ENCODE data around the gene DAW1. TPM values are rescaled to one million over a fixed set of nuclear protein-coding genes. Genes with fewer than 3 reads are reported as not detected.

Gene DAW1
- total and polyA plus RNA-seq, 8 donors: 0.25 TPM; not detected in 7

GRCh38 chr2:227886149-227886548 is 14.7 kb downstream of the DAW1 start:
- H3K9me3 ChIP-seq: no peaks in the 10 kb centered on the region
- WGBS, 5 donors: 55 to 74% (median 62%) methylated on average over 4 of the region's 4 CpGs
- H3K4me3 ChIP-seq: no peak overlapping the region
- no peaks in the 10 kb centered on the region for H3K27me3 ChIP-seq
- no peaks in the 10 kb centered on the region for H3K4me1 ChIP-seq
- TF ChIP-seq POLR2AphosphoS5 (IDR thresholded peaks at IDR 0.05) (no peak), EP300 (IDR thresholded peaks at IDR 0.05) (no peak), POLR2A (IDR thresholded peaks at IDR 0.05) (no peak)
- TF ChIP-seq, protein P1, sequence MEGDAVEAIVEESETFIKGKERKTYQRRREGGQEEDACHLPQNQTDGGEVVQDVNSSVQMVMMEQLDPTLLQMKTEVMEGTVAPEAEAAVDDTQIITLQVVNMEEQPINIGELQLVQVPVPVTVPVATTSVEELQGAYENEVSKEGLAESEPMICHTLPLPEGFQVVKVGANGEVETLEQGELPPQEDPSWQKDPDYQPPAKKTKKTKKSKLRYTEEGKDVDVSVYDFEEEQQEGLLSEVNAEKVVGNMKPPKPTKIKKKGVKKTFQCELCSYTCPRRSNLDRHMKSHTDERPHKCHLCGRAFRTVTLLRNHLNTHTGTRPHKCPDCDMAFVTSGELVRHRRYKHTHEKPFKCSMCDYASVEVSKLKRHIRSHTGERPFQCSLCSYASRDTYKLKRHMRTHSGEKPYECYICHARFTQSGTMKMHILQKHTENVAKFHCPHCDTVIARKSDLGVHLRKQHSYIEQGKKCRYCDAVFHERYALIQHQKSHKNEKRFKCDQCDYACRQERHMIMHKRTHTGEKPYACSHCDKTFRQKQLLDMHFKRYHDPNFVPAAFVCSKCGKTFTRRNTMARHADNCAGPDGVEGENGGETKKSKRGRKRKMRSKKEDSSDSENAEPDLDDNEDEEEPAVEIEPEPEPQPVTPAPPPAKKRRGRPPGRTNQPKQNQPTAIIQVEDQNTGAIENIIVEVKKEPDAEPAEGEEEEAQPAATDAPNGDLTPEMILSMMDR (IDR thresholded peaks at IDR 0.05): no peak
- DNase-seq: no peak
- intact Hi-C loops (cut with DNase I; ENCODE audit: low total_unique reads): no loop called here
- no peak overlapping the region for H3K27ac ChIP-seq
- H3K36me3 ChIP-seq: no peaks in the 10 kb centered on the region

GRCh38 chr2:227888289-227888688 is 16.9 kb downstream of the DAW1 start:
- H3K4me1 ChIP-seq: no peaks in the 10 kb centered on the region
- TF ChIP-seq, protein P1 (IDR thresholded peaks at IDR 0.05): no peak
- no peak for TF ChIP-seq EP300 (IDR thresholded peaks at IDR 0.05)
- TF ChIP-seq POLR2AphosphoS5 (IDR thresholded peaks at IDR 0.05): no peak
- no peak for TF ChIP-seq POLR2A (IDR thresholded peaks at IDR 0.05)
- no peak for DNase-seq
- H3K4me3 ChIP-seq: no peak overlapping the region
- H3K9me3 ChIP-seq: no peaks in the 10 kb centered on the region
- no peaks in the 10 kb centered on the region for H3K27me3 ChIP-seq
- 33 to 57% (median 36%) methylated on average over 5 of the region's 5 CpGs for WGBS, 5 donors
- intact Hi-C loops (cut with DNase I; ENCODE audit: low total_unique reads): no loop called here
- H3K27ac ChIP-seq: no peak overlapping the region
- no peaks in the 10 kb centered on the region for H3K36me3 ChIP-seq

- TF ChIP-seq, protein P1 (IDR thresholded peaks at IDR 0.05): no peak
- no peak for TF ChIP-seq POLR2A (IDR thresholded peaks at IDR 0.05)
- TF ChIP-seq POLR2AphosphoS5 (IDR thresholded peaks at IDR 0.05): no peak
- TF ChIP-seq EP300 (IDR thresholded peaks at IDR 0.05): no peak
- Histone ChIP-seq H3K27me3 (no peaks in the 10 kb centered on the region), H3K27ac (no peak overlapping the region), H3K9me3 (no peaks in the 10 kb centered on the region), H3K4me1 (no peaks in the 10 kb centered on the region), H3K4me3 (no peak overlapping the region), H3K36me3 (no peaks in the 10 kb centered on the region)
- intact Hi-C loops (cut with DNase I; ENCODE audit: low total_unique reads): no loop called here
- WGBS, 5 donors: 88 to 99% (median 93%) methylated on average over 5 of the region's 5 CpGs
- no peak for DNase-seq
Observed at GRCh38 chr2:227889336-227889735, 17.9 kb downstream of the DAW1 start.

DNA sequence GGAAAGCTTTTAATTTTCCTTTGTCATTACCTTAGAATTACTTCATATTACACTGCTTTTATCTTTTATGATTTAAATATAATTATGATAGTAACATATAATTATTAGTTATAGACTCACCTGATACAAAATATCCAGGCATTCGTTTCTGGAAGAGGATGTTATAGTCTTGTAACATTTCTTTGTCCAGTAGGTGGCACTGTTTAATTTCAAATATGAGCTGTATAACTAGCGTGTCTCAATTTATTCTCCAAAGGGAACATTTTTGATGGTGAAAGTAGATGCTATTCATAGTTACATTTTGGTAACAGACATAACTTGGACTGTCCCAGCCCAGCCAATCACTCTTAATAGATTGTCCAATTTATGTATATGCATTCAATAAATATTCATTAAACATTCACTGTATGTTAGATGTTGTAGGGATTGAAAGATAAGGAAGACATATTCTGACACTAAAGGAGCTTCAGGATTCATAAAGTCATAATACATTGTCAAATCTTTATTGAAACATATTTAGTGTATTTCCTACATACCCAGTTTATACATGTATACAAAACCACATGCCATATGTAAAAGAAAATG is 19.2 kb downstream of the DAW1 start:
- H3K27me3 ChIP-seq: no peaks in the 10 kb centered on the region
- WGBS, 5 donors: 1 to 2% (median 1%) methylated on average over 2 of the region's 2 CpGs
- H3K36me3 ChIP-seq: no peaks in the 10 kb centered on the region
- intact Hi-C loops (cut with DNase I; ENCODE audit: low total_unique reads): no loop called here
- no peak for TF ChIP-seq EP300 (IDR thresholded peaks at IDR 0.05)
- no peak for TF ChIP-seq POLR2A (IDR thresholded peaks at IDR 0.05)
- TF ChIP-seq POLR2AphosphoS5 (IDR thresholded peaks at IDR 0.05): no peak
- TF ChIP-seq, protein P1 (IDR thresholded peaks at IDR 0.05): peak in 5 of 7 experiments; percentile 13 to 58 (median 51)
- no peaks in the 10 kb centered on the region for H3K4me1 ChIP-seq
- DNase-seq: peak in 1 of 2 donors; percentile 73
- no peaks in the 10 kb centered on the region for H3K9me3 ChIP-seq
- H3K4me3 ChIP-seq: no peak overlapping the region
- no peak overlapping the region for H3K27ac ChIP-seq

Data from stomach (tissue), 9 donors.